Smooth muscle cell (in vitro differentiated cells): ENCODE measurements around the gene FARSB. TPM values are rescaled to one million over a fixed set of nuclear protein-coding genes. Genes with fewer than 3 reads are reported as not detected.

Experiments used
- DNase-seq: peaks from one replicate; lab custom pipeline; 2025; ENCODE audit not compliant: unreplicated experiment; lab: John Stamatoyannopoulos, UW
- H2AFZ ChIP-seq: fragments of 200-600 bp; sonication (generic); 2 replicates; pipeline ENCODE4 v1.6.0; 2016; ENCODE audit warnings: antibody characterized with exemption, low read depth, mild to moderate bottlenecking
- H3F3A ChIP-seq: fragments of 200-600 bp; sonication (generic); 2 replicates; pipeline ENCODE4 v1.6.0; 2017; ENCODE audit warnings: antibody characterized with exemption, low read depth
- H3K27ac ChIP-seq: fragments of 200-600 bp; sonication (generic); 2 replicates; pipeline ENCODE4 v1.5.1; 2016; ENCODE audit warnings: low read depth, mild to moderate bottlenecking
- H3K27me3 ChIP-seq: fragments of 200-600 bp; sonication (generic); 2 replicates; pipeline ENCODE4 v1.6.1; 2016; ENCODE audit warnings: low read depth, mild to moderate bottlenecking
- H3K36me3 ChIP-seq: fragments of 200-600 bp; sonication (generic); 2 replicates; pipeline ENCODE4 v1.5.1; 2016; ENCODE audit warnings: low read depth
- H3K4me1 ChIP-seq: fragments of 200-600 bp; sonication (generic); 2 replicates; pipeline ENCODE4 v1.5.1; 2016; ENCODE audit warnings: low read depth
- H3K4me2 ChIP-seq: fragments of 200-600 bp; sonication (generic); 2 replicates; pipeline ENCODE4 v1.6.0; 2016; ENCODE audit warnings: mild to moderate bottlenecking
- H3K4me3 ChIP-seq: fragments of 200-600 bp; sonication (generic); 2 replicates; pipeline ENCODE4 v1.5.1; 2016; ENCODE audit warnings: mild to moderate bottlenecking
- H3K79me2 ChIP-seq: fragments of 200-600 bp; sonication (generic); 2 replicates; pipeline ENCODE4 v1.6.0; 2016; ENCODE audit warnings: low read depth, mild to moderate bottlenecking
- H3K9ac ChIP-seq: fragments of 200-600 bp; sonication (generic); 2 replicates; pipeline ENCODE4 v1.6.0; 2016; ENCODE audit warnings: low read depth
- H3K9me3 ChIP-seq: fragments of 200-600 bp; sonication (generic); replicated peaks from 2 replicates; pipeline ENCODE4 v1.5.1; 2016; ENCODE audit warnings: low read depth
- H4K20me1 ChIP-seq: fragments of 200-600 bp; sonication (generic); 2 replicates; pipeline ENCODE4 v1.6.0; 2016; ENCODE audit warnings: low read depth
- CTCF ChIP-seq: fragments of 200-600 bp; sonication (generic); IDR thresholded peaks from 2 replicates; pipeline ENCODE4 v1.5.1; 2017; ENCODE audit warnings: borderline replicate concordance, mild to moderate bottlenecking, antibody characterized with exemption; ENCODE audit not compliant: insufficient read depth, poor library complexity, severe bottlenecking
- WGBS: methylation state at CpG from one replicate; pipeline ENCODE4 v1.1.7; 2016; ENCODE audit warnings: low lambda C conversion rate; 5-methylcytosine and 5-hydroxymethylcytosine counted together
- polyA plus RNA-seq: library from polyadenylated mRNA; unstranded; fragments of >200 nt; fragmentation: Nextera tagmentation; extraction: Ambion mirVana; gene quantifications from 2 replicates; pipeline ENCODE4 v1.2.1, GENCODE V29; 2016
- total RNA-seq: library from RNA; depleted of rRNA; stranded (reverse); fragments of >200 nt; gene quantifications from 2 replicates; pipeline ENCODE4 v1.2.3, GENCODE V29; 2014

The FARSB gene
- total and polyA plus RNA-seq, 2 experiments from 2014 or later = 25.7 to 27.0 TPM

GRCh38 chr2:222572751-222573174 lies 83.1 kb downstream of the FARSB start:
- H3K27me3 ChIP-seq = no peaks in the 10 kb centered on the region
- H3K36me3 ChIP-seq = no peaks in the 10 kb centered on the region
- no peaks in the 10 kb centered on the region for H3K79me2 ChIP-seq
- H3K27ac ChIP-seq = peak overlapping the region; percentile 71
- peaks cover 53% of the 10 kb centered on the region for H3K4me1 ChIP-seq
- no peak overlapping the region for H3K4me3 ChIP-seq
- no peaks in the 10 kb centered on the region for H4K20me1 ChIP-seq
- no peaks in the 10 kb centered on the region for H3K9me3 ChIP-seq
- no peak for TF ChIP-seq CTCF
- H3K4me2 ChIP-seq = peak overlapping the region; percentile 40
- H3F3A ChIP-seq = peaks cover 5% of the 10 kb centered on the region
- H2AFZ ChIP-seq = no peak overlapping the region
- DNase-seq = no peak
- 65% methylated on average over 1 of the region's 1 CpG for WGBS
- H3K9ac ChIP-seq = no peak overlapping the region

- Histone ChIP-seq H3K4me1 (peaks cover 48% of the 10 kb centered on the region), H3K4me2 (peak overlapping the region; percentile 40), H2AFZ (no peak overlapping the region), H3F3A (peaks cover 5% of the 10 kb centered on the region), H3K9me3 (no peaks in the 10 kb centered on the region), H3K27me3 (no peaks in the 10 kb centered on the region), H3K4me3 (no peak overlapping the region), H3K27ac (peak overlapping the region; percentile 71), H4K20me1 (no peaks in the 10 kb centered on the region), H3K79me2 (no peaks in the 10 kb centered on the region), H3K36me3 (no peaks in the 10 kb centered on the region), H3K9ac (no peak overlapping the region)
- DNase-seq = no peak
- 73% methylated on average over 6 of the region's 6 CpGs for WGBS
- TF ChIP-seq CTCF = no peak
These were observed 83.6 kb downstream of the FARSB start for GRCh38 chr2:222572264-222572721.

GRCh38 chr2:222569826-222570225 lies 86.1 kb downstream of the FARSB start:
- Histone ChIP-seq H3K36me3 (no peaks in the 10 kb centered on the region), H3K9me3 (no peaks in the 10 kb centered on the region), H3K79me2 (no peaks in the 10 kb centered on the region), H3K4me1 (peaks cover 25% of the 10 kb centered on the region), H3K4me3 (no peak overlapping the region), H4K20me1 (no peaks in the 10 kb centered on the region), H3F3A (peaks cover 5% of the 10 kb centered on the region), H3K27ac (no peak overlapping the region), H3K4me2 (no peak overlapping the region), H3K9ac (no peak overlapping the region), H2AFZ (no peak overlapping the region), H3K27me3 (no peaks in the 10 kb centered on the region)
- no peak for DNase-seq
- no peak for TF ChIP-seq CTCF
- WGBS = 89% methylated on average over 1 of the region's 1 CpG

GRCh38 chr2:222568865-222569264 lies 87.0 kb downstream of the FARSB start:
- no peak for TF ChIP-seq CTCF
- Histone ChIP-seq H3K9me3 (no peaks in the 10 kb centered on the region), H3F3A (peaks cover 2% of the 10 kb centered on the region), H3K4me3 (no peak overlapping the region), H3K27ac (no peak overlapping the region), H2AFZ (no peak overlapping the region), H3K4me2 (no peak overlapping the region), H3K9ac (no peak overlapping the region), H4K20me1 (no peaks in the 10 kb centered on the region), H3K4me1 (peaks cover 15% of the 10 kb centered on the region), H3K36me3 (no peaks in the 10 kb centered on the region), H3K27me3 (no peaks in the 10 kb centered on the region), H3K79me2 (no peaks in the 10 kb centered on the region)
- WGBS = 69% methylated on average over 4 of the region's 4 CpGs
- DNase-seq = no peak
